NT2/D1 (cell line): Measurements from ENCODE around the gene FGD5.

Source experiments
- SUZ12 ChIP-seq: IDR thresholded peaks from 2 replicates; pipeline ENCODE4 v1.6.1; 2011; ENCODE audit not compliant: insufficient read length, insufficient read depth; ENCODE audit errors: extremely low read depth
- YY1 ChIP-seq: IDR thresholded peaks from 2 replicates; pipeline ENCODE4 v1.6.1; 2011; ENCODE audit not compliant: insufficient read length, insufficient read depth
- ZNF274 ChIP-seq: IDR thresholded peaks from 2 replicates; pipeline ENCODE4 v1.6.1; 2011; ENCODE audit warnings: mild to moderate bottlenecking, low read depth, low read length

GRCh38 chr3:14921034-14921616 is 102.4 kb downstream of the FGD5 start:
- no peak for TF ChIP-seq YY1
- no peak for TF ChIP-seq ZNF274
- no peak for TF ChIP-seq SUZ12
